Activated CD4-positive, alpha-beta memory T cell treated with anti-CD3 and anti-CD28 coated beads, Interleukin-2, amount 10 ng/mL, durations not matched to agents 7 days and 5 days (primary cell): ENCODE data around the gene KRT2. TPM values are rescaled to one million over a fixed set of nuclear protein-coding genes. Genes with fewer than 3 reads are reported as not detected.

Source experiments
- CTCF ChIA-PET: fragments of 350-600 bp; sonication (Branson Sonifier 250); formaldehyde crosslinking; loops from one replicate; lab custom pipeline; 2021; ENCODE audit warnings: antibody characterized with exemption, inconsistent platforms; lab: Charles Lee
- POLR2A ChIA-PET: fragments of 350-600 bp; sonication (Branson Sonifier 250); formaldehyde crosslinking; loops from one replicate; lab custom pipeline; 2021; ENCODE audit warnings: antibody characterized with exemption; lab: Charles Lee
- DNase-seq: peaks from one replicate; pipeline ENCODE4 v3.0.0-alpha.2; 2020
- H3K27ac Mint-ChIP-seq: one replicate; pipeline ENCODE4 v1.8.0; 2021; ENCODE audit warnings: mild to moderate bottlenecking, mixed read lengths
- H3K27me3 Mint-ChIP-seq: one replicate; pipeline ENCODE4 v1.8.0; 2021; ENCODE audit warnings: mixed read lengths
- H3K36me3 Mint-ChIP-seq: one replicate; pipeline ENCODE4 v1.8.0; 2021; ENCODE audit warnings: low read depth, mixed read lengths
- H3K4me1 Mint-ChIP-seq: one replicate; pipeline ENCODE4 v1.8.0; 2021; ENCODE audit warnings: mixed read lengths
- H3K4me3 Mint-ChIP-seq: one replicate; pipeline ENCODE4 v1.8.0; 2021; ENCODE audit warnings: mild to moderate bottlenecking, mixed read lengths
- H3K9me3 Mint-ChIP-seq: one replicate; pipeline ENCODE4 v1.8.0; 2021; ENCODE audit warnings: mixed read lengths
- total RNA-seq, 2 experiments: library from RNA; stranded (reverse); gene quantifications; one replicate each; pipeline ENCODE4 v1.2.3, GENCODE V29; 2021

KRT2 gene
- total RNA-seq, 2 experiments from 2014 or later = not detected

DNA sequence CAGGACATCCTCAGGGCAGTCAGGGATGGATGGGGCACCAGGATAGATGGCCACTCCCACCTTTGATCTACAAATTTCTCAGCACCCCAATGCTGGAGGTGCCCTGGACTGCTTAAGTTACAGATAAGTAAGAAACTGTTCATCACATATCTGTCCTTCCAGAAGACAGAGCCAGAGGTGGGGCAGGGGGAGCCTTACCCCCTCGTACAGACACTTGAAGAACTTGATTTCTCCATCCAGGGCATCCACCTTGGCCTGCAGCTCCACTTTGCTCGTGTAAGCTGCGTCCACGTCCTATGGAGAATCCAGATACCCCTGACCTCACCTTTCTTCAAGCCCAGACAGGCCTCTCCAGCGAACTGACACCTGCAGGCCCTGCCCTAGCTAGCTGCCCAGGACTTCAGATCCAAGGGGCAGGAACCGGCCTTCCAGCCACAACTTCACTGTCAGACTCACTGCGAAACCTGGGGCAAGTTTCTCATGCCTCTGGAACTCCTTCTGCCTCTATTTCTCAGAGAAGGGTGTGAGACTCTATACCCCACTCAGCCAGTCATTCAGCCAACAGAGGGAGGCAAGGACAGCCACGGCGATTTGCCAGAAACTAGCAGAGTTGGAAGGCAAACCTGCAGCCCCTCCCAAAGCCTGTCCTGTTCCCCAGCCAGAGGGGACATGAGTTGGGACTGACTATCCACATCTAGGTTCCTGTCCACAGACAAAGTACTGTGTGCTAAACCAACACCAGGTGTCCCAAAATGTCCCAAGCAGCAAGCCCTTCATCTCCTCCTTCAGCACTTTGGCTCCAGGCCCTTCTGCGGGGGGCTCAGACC, 37.4 kb downstream of the KRT2 start:
- H3K4me3 Mint-ChIP-seq = no peak overlapping the region
- H3K9me3 Mint-ChIP-seq = no peaks in the 10 kb centered on the region
- H3K36me3 Mint-ChIP-seq = no peaks in the 10 kb centered on the region
- H3K4me1 Mint-ChIP-seq = peaks cover 24% of the 10 kb centered on the region
- H3K27ac Mint-ChIP-seq = no peak overlapping the region
- peaks cover 5% of the 10 kb centered on the region for H3K27me3 Mint-ChIP-seq
- peak; percentile 13 for DNase-seq
- POLR2A ChIA-PET = interaction anchor here (1.3 kb wide), 1 partner anchor 65 kb away, joined by 4 read pairs; no protein-coding TSS in a partner anchor
- CTCF ChIA-PET = no interaction called here

GRCh38 chr12:52613384-52614030, 38.5 kb downstream of the KRT2 start:
- Mint-ChIP-seq H3K4me1 (peaks cover 24% of the 10 kb centered on the region), H3K27ac (no peak overlapping the region), H3K36me3 (no peaks in the 10 kb centered on the region), H3K4me3 (no peak overlapping the region), H3K9me3 (no peaks in the 10 kb centered on the region), H3K27me3 (peaks cover 12% of the 10 kb centered on the region)
- peak; percentile 9 for DNase-seq
- POLR2A ChIA-PET = no interaction called here
- CTCF ChIA-PET = no interaction called here

GRCh38 chr12:52612431-52613383, 39.3 kb downstream of the KRT2 start:
- H3K9me3 Mint-ChIP-seq = no peaks in the 10 kb centered on the region
- no peak overlapping the region for H3K4me3 Mint-ChIP-seq
- POLR2A ChIA-PET = interaction anchor here (0.7 kb wide), 1 partner anchor 485 kb away, joined by 3 read pairs; the partner anchor contains the start of gene IGFBP6
- CTCF ChIA-PET = no interaction called here
- peaks cover 14% of the 10 kb centered on the region for H3K27me3 Mint-ChIP-seq
- no peaks in the 10 kb centered on the region for H3K36me3 Mint-ChIP-seq
- no peak overlapping the region for H3K27ac Mint-ChIP-seq
- peaks cover 24% of the 10 kb centered on the region for H3K4me1 Mint-ChIP-seq
- peak; percentile 6 for DNase-seq

DNA sequence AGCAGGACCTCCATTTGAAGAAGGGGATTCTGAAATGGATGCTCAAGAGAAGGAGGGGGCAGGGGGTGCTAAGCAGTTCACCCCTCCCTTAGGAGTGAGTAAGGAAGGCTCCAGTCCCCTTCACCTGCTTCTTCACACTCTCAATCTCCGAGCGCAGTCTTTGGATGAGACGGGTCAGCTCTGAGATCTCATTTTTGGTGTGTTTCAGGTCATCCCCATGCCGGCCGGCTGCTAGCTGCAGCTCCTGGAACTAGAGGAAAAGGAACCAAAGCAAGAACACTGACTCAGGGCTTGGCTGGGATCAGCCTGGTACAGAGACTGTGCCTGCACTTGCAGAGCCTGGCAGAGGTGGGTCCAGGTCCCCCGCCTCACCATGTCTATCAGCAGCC, 40.9 kb downstream of the KRT2 start:
- Mint-ChIP-seq H3K9me3 (no peaks in the 10 kb centered on the region), H3K36me3 (no peaks in the 10 kb centered on the region), H3K27me3 (peaks cover 18% of the 10 kb centered on the region), H3K4me1 (peaks cover 22% of the 10 kb centered on the region), H3K4me3 (no peak overlapping the region), H3K27ac (no peak overlapping the region)
- CTCF ChIA-PET = interaction anchor here (1.0 kb wide), 1 partner anchor 25 kb away, joined by 3 read pairs; no protein-coding TSS in a partner anchor
- peak; percentile 13 for DNase-seq
- POLR2A ChIA-PET = no interaction called here

GRCh38 chr12:52608826-52609630, 43.0 kb downstream of the KRT2 start:
- POLR2A ChIA-PET = no interaction called here
- Mint-ChIP-seq H3K9me3 (no peaks in the 10 kb centered on the region), H3K27me3 (peaks cover 25% of the 10 kb centered on the region), H3K4me1 (peaks cover 18% of the 10 kb centered on the region), H3K27ac (no peak overlapping the region), H3K4me3 (no peak overlapping the region), H3K36me3 (no peaks in the 10 kb centered on the region)
- CTCF ChIA-PET = interaction anchor here (0.8 kb wide), 1 partner anchor 261 kb away, joined by 4 read pairs; no protein-coding TSS in a partner anchor
- peak; percentile 12 for DNase-seq

DNA sequence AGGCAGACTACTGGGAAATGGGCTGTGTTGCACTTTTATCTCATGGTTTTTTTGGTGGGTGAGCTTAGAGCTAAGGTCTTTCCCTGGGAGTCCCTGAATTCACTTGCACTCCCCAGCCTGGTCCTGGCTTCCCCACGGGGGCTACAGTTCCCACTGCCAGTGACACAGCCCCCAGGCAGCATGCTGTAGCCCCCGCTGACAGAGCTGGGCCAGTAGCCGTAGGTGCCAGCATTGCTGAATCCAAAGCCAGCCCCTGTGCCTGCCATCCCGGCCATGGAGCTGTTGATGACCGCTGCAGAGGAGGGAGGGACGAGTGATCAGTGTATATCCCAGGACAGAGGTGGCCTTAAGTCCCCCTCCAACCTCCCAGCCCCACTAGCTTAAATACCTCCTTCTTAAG, 43.9 kb downstream of the KRT2 start:
- DNase-seq = no peak
- H3K27me3 Mint-ChIP-seq = peaks cover 25% of the 10 kb centered on the region
- POLR2A ChIA-PET = no interaction called here
- CTCF ChIA-PET = interaction anchor here (0.8 kb wide), 1 partner anchor 262 kb away, joined by 4 read pairs; no protein-coding TSS in a partner anchor
- peaks cover 18% of the 10 kb centered on the region for H3K4me1 Mint-ChIP-seq
- H3K4me3 Mint-ChIP-seq = no peak overlapping the region
- H3K9me3 Mint-ChIP-seq = no peaks in the 10 kb centered on the region
- no peaks in the 10 kb centered on the region for H3K36me3 Mint-ChIP-seq
- H3K27ac Mint-ChIP-seq = no peak overlapping the region

DNA sequence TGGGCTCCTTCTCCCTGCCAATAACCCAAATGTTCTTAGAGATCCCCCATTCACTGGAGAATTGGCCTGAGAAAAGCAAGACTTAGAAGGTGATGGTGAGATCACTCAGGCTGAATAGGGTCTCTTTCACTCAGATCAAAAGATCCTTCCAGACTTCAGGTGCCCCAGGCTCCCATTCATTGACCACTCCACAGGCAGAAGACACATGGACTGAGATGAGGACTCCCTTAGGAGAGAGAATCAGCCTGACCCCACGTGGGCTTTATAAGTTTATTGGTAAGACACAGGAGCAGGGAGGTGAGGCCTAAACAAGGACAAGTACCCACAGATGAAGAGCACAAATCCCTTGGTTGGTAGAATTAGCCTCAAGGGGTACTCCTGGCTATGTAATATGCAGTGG, 44.7 kb downstream of the KRT2 start:
- no peaks in the 10 kb centered on the region for H3K36me3 Mint-ChIP-seq
- H3K27ac Mint-ChIP-seq = no peak overlapping the region
- H3K4me3 Mint-ChIP-seq = no peak overlapping the region
- peaks cover 18% of the 10 kb centered on the region for H3K4me1 Mint-ChIP-seq
- no peaks in the 10 kb centered on the region for H3K9me3 Mint-ChIP-seq
- peaks cover 29% of the 10 kb centered on the region for H3K27me3 Mint-ChIP-seq
- CTCF ChIA-PET = no interaction called here
- POLR2A ChIA-PET = no interaction called here
- peak; percentile 7 for DNase-seq

DNA sequence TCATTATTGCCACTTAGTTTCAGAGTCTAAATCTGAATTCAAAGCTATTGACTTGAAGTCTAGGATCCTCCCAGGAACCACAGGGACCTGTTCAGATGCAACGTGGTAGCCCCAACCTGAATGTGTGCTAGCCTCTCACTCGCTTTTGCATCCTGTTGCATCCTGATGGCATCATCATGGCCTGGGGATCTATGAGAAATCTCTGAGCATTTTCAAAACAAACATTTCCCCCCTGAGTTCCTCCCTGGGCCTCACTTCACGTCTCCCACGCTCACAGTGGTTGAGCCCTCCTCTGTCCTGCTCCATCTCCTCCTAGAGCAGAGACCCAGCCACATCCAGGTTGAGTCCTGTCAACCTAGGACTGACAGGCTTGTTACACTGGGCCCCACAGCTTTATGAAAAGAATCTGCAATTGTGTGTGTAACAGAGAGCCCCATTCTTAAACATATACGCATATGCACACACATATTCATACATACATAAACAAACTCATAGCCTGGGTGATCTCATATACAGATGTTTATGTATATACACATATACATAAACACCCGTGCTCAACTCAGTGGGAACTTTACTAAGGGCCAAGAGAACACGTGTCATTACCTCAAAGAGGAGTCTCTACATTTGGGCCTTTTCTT, 45.3 kb downstream of the KRT2 start:
- peaks cover 18% of the 10 kb centered on the region for H3K4me1 Mint-ChIP-seq
- ChIA-PET POLR2A (no interaction called here), CTCF (no interaction called here)
- H3K36me3 Mint-ChIP-seq = no peaks in the 10 kb centered on the region
- DNase-seq = no peak
- no peaks in the 10 kb centered on the region for H3K9me3 Mint-ChIP-seq
- no peak overlapping the region for H3K27ac Mint-ChIP-seq
- no peak overlapping the region for H3K4me3 Mint-ChIP-seq
- peaks cover 27% of the 10 kb centered on the region for H3K27me3 Mint-ChIP-seq

GRCh38 chr12:52606096-52606495, 45.9 kb downstream of the KRT2 start:
- DNase-seq = no peak
- no peaks in the 10 kb centered on the region for H3K9me3 Mint-ChIP-seq
- H3K36me3 Mint-ChIP-seq = no peaks in the 10 kb centered on the region
- H3K27me3 Mint-ChIP-seq = peaks cover 26% of the 10 kb centered on the region
- H3K4me1 Mint-ChIP-seq = peaks cover 13% of the 10 kb centered on the region
- H3K27ac Mint-ChIP-seq = no peak overlapping the region
- H3K4me3 Mint-ChIP-seq = no peak overlapping the region
- CTCF ChIA-PET = no interaction called here
- POLR2A ChIA-PET = no interaction called here

- no peaks in the 10 kb centered on the region for H3K9me3 Mint-ChIP-seq
- POLR2A ChIA-PET = no interaction called here
- peaks cover 11% of the 10 kb centered on the region for H3K4me1 Mint-ChIP-seq
- no peaks in the 10 kb centered on the region for H3K36me3 Mint-ChIP-seq
- peaks cover 26% of the 10 kb centered on the region for H3K27me3 Mint-ChIP-seq
- no peak overlapping the region for H3K4me3 Mint-ChIP-seq
- H3K27ac Mint-ChIP-seq = no peak overlapping the region
- CTCF ChIA-PET = no interaction called here
- no peak for DNase-seq
Observed at GRCh38 chr12:52605542-52605941, 46.5 kb downstream of the KRT2 start.

GRCh38 chr12:52604859-52605258, 47.2 kb downstream of the KRT2 start:
- no peaks in the 10 kb centered on the region for H3K36me3 Mint-ChIP-seq
- CTCF ChIA-PET = no interaction called here
- H3K27me3 Mint-ChIP-seq = peaks cover 29% of the 10 kb centered on the region
- POLR2A ChIA-PET = no interaction called here
- H3K4me3 Mint-ChIP-seq = no peak overlapping the region
- H3K4me1 Mint-ChIP-seq = peaks cover 5% of the 10 kb centered on the region
- no peaks in the 10 kb centered on the region for H3K9me3 Mint-ChIP-seq
- H3K27ac Mint-ChIP-seq = no peak overlapping the region
- DNase-seq = peak; percentile 10

DNA sequence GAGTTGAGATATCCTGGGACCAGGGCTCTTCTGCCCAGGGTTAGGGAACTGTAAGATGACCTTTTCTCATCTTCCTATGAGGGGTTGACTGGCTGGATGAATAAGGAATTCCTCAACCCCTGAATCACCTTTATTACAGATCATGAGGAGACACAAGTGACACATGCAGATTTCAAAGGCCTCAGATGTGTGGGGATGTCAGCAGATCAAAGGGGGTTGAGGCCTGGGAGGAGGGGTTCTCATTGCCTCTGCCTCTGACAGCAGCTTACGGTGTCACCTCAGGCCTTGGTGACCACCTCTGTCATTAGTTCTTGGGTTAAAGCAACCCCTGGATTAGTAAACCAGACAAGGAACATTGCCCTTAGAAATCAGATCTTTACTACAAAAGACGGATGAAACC, 48.7 kb downstream of the KRT2 start:
- Mint-ChIP-seq H3K4me1 (peaks cover 4% of the 10 kb centered on the region), H3K27ac (no peak overlapping the region), H3K27me3 (peaks cover 35% of the 10 kb centered on the region), H3K36me3 (no peaks in the 10 kb centered on the region), H3K4me3 (no peak overlapping the region), H3K9me3 (no peaks in the 10 kb centered on the region)
- DNase-seq = no peak
- CTCF ChIA-PET = no interaction called here
- POLR2A ChIA-PET = no interaction called here
